GM21447 (cell line): ENCODE measurements around the gene JAZF1.

Experiments used
- ATAC-seq: cut with Tn5 transposase; IDR thresholded peaks from one replicate; pipeline ENCODE4 v1.9.1; 2021; ENCODE audit not compliant: unreplicated experiment

JAZF1 gene

GRCh38 chr7:27991006-27991528 lies 189.5 kb downstream of the JAZF1 start:
- ATAC-seq = no peak

- ATAC-seq = no peak
Measured at GRCh38 chr7:27976531-27976930, 204.1 kb downstream of the JAZF1 start.

DNA sequence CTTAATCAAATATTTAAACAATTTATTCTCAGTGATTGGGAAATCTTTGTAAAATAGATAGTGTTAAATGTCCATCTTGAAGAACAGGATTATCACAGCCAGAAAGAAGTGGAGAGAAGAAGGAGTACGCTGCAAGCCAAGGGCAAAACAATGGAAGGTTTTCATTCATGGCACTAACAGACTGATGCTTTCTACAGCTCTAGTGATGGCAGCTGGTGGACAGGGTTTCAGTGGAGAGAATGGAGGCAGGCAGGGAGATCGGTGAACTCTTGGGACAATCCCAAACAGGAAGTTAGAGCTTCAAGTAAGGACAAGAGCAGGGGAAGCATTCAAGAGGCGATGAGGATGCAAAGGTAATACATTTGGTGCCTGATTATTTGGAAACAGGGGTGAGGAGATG lies 207.0 kb downstream of the JAZF1 start:
- ATAC-seq = no peak

- no peak for ATAC-seq
Measured at GRCh38 chr7:27972276-27972675, 208.3 kb downstream of the JAZF1 start.

- no peak for ATAC-seq
Measured at GRCh38 chr7:27971171-27971812, 209.3 kb downstream of the JAZF1 start.

DNA sequence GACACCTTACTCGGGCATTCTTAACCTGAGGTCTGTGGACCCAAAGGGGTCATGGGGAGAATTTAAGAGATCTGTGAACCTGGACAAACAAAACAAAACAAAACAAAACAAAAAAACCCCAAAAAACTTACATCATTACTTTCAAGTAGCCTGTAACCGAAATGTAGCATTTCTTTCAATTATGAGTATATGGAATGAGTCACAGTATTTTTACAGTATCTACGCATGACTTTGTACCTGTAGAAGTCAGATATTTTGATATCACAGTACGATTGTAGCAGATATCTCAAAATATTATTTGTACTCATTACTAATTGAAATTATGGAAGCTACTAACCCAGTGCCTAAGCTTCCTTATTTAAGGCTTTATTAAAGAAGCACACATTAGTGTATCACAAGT lies 210.2 kb downstream of the JAZF1 start:
- ATAC-seq = no peak

DNA sequence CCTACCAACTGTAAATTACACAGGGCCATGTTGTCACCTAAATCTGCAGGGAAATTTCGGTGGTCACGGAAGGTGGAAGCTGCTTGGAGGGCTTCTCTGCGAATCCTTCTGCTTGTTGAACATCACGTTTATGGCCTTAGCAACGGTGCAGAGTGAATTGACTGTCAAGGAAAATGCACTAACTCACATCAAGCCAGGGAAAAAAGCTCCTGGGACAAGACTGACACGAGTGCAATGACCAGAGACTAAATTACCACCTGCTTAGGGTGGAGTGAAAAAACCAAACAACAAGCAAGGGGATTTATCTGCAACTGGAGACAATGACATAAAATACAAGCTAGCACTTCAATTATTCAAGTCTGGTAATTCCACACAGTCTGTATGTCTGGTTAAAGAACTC lies 211.2 kb downstream of the JAZF1 start:
- ATAC-seq = no peak

GRCh38 chr7:27967639-27968038 lies 213.0 kb downstream of the JAZF1 start:
- ATAC-seq = no peak

DNA sequence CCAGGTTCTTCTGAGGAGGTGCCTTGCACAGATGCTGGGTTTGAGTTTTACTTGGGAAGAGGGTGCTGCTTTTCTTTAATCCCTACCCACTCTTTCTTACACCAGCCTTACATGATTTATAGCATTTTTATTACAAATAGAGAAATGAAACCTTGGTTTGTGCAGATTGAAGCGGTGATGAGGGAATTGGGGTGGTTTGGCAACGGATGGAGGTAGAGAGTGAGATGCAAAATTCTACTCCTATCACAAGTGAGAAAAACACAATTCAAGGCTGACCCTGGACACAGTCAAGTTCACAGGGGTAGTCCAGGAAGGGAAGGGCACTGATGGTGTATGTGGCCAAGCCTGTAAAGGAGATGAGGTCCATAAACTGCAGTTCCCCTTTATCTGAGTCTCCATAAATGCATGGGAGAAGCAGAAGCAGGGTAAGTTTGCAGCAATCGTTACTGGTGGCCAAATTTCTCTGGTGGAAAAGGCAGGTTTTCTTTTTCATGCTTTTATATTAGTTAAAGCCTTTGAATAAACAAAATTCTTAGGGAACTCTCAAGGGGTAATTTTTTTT lies 214.3 kb downstream of the JAZF1 start:
- ATAC-seq = no peak

GRCh38 chr7:27965650-27966049 lies 214.9 kb downstream of the JAZF1 start:
- no peak for ATAC-seq

- ATAC-seq = no peak
Measured at GRCh38 chr7:27964820-27965219, 215.8 kb downstream of the JAZF1 start.

DNA sequence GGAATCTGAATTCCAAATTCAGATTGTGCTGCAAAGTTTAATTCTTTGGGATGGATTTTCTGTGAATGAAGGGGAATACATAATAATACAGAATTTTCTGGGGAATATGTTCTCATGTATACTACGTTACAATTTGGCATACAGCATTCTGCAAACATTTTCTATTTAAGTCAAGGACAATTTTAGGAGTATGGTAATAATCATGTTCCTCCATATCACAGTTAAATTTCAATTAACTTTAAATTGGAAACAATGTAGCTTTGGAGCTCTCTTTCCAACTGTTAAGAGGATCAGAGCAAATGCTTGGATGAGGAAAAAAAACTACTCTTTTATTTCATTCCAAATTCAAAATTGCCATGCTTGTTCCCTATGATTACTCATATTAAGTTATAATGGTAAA lies 217.5 kb downstream of the JAZF1 start:
- no peak for ATAC-seq

GRCh38 chr7:27962273-27962672 lies 218.3 kb downstream of the JAZF1 start:
- no peak for ATAC-seq

- ATAC-seq = no peak
Measured at GRCh38 chr7:27961255-27961654, 219.3 kb downstream of the JAZF1 start.

DNA sequence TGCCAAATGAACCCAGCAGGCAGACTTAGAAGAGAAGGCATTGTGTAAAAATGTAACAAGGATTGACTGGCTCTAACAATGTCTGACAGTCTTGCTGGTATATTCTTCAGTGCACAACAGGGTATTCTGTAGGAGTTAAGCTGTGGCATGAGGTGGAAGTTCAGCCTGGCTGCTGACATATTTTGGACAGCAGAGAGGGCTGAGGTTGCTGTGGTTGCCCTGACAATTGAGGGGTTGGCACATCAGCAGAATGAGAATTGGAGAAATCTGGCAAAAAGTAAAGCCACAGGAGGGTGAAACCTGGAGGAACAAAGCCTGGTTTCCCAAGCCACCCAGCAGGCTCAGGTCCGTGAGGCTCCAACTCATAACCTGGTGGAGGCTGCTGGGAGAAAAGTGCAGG lies 220.2 kb downstream of the JAZF1 start:
- no peak for ATAC-seq

GRCh38 chr7:27958933-27959548 lies 221.6 kb downstream of the JAZF1 start:
- ATAC-seq = no peak

DNA sequence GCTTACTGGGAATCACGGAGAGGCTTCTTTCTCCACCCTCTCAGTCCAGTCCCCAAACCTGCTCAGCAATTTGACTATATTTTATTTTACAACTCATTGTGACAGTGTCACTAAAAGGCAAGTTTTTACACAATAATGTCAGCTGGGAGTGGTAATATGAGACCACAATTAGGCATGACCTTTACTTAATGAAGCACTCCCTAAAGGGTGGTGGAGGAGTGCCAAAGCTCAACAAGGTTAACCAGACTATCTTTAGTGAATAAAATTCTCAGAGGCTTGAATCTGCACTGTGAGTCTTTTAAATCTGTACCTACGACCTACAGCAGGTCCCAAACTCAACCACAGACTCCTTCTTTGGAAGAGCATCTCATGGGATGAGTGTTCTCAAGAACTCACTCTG lies 225.0 kb downstream of the JAZF1 start:
- ATAC-seq = no peak

DNA sequence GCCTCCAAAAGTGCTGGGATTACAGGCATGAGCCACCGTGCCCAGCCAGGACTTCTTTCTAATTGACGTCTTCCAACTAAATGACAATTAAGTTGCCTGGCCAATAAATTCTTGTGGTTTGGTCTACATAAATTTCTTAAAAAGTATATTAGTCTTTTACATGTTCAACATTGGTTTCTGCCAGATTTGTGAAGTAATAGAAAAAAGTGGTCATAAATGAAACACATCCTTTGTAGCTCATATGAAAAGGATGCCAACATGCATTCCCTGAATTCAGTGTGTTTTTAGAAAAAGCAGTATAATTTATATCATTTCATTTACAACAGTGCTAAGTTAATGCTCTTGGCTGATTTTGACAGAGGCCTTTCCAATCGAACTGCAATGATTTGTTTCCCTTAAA lies 225.6 kb downstream of the JAZF1 start:
- no peak for ATAC-seq

DNA sequence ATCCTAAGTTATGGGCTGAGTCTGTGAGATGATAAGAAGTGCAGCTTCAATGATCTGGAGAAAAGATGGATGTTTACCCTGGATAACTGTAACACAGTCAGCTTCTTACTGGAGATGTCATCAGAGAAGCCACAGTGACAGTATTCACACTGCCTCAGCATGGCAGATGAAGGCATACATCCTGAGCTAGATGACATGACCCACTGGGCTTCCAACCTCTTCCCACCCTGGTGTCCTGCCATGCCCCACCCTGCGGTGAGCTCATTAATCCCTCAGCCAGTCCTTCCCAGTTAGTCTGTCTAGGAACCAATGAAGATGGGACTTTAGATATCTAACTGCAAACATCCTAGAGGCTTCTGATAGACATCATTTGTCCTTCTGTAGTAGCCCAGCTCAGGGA lies 226.8 kb downstream of the JAZF1 start:
- ATAC-seq = no peak

- no peak for ATAC-seq
Measured at GRCh38 chr7:27953361-27953760, 227.2 kb downstream of the JAZF1 start.

GRCh38 chr7:27952456-27953285 lies 227.9 kb downstream of the JAZF1 start:
- no peak for ATAC-seq

- ATAC-seq = no peak
Measured at GRCh38 chr7:27950123-27950522, 230.5 kb downstream of the JAZF1 start.
